Measurements from ENCODE around the gene KDM3A. TPM values are rescaled to one million over a fixed set of nuclear protein-coding genes. Genes with fewer than 3 reads are reported as not detected.

The KDM3A gene
- polyA plus RNA-seq, 1 experiment, result 33.0 TPM

GRCh38 chr2:86461042-86461743 lies 20.0 kb downstream of the KDM3A start:
- ChIA-PET CTCF (interaction anchor here (1.1 kb wide), 1 partner anchor 240 kb away, joined by 5 read pairs; no protein-coding TSS in a partner anchor), POLR2A (interaction anchor here (0.7 kb wide), 1 partner anchor 320 kb away, joined by 3 read pairs; no protein-coding TSS in a partner anchor)
- H3K4me3 ChIP-seq (ENCODE audit: low read depth, low read length), result no peak overlapping the region
- H3K9me3 ChIP-seq (ENCODE audit: control insufficient read depth, insufficient read depth, low read length), result no peaks in the 10 kb centered on the region
- H3K27ac ChIP-seq (ENCODE audit: low read depth, low read length), result no peak overlapping the region
- no peaks in the 10 kb centered on the region for H3K27me3 ChIP-seq (ENCODE audit: control insufficient read depth, insufficient read depth, low read length)
- TF ChIP-seq, protein P1, sequence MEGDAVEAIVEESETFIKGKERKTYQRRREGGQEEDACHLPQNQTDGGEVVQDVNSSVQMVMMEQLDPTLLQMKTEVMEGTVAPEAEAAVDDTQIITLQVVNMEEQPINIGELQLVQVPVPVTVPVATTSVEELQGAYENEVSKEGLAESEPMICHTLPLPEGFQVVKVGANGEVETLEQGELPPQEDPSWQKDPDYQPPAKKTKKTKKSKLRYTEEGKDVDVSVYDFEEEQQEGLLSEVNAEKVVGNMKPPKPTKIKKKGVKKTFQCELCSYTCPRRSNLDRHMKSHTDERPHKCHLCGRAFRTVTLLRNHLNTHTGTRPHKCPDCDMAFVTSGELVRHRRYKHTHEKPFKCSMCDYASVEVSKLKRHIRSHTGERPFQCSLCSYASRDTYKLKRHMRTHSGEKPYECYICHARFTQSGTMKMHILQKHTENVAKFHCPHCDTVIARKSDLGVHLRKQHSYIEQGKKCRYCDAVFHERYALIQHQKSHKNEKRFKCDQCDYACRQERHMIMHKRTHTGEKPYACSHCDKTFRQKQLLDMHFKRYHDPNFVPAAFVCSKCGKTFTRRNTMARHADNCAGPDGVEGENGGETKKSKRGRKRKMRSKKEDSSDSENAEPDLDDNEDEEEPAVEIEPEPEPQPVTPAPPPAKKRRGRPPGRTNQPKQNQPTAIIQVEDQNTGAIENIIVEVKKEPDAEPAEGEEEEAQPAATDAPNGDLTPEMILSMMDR (IDR thresholded peaks at IDR 0.05; ENCODE audit: low read depth, low read length), result no peak
- DNase-seq (ENCODE audit: low read depth, low spot score), result no peak

- TF ChIP-seq, protein P1 (IDR thresholded peaks at IDR 0.05; ENCODE audit: low read depth, low read length), result no peak
- DNase-seq (ENCODE audit: low read depth, low spot score), result no peak
- CTCF ChIA-PET, result no interaction called here
- H3K4me3 ChIP-seq (ENCODE audit: low read depth, low read length), result no peak overlapping the region
- H3K27me3 ChIP-seq (ENCODE audit: control insufficient read depth, insufficient read depth, low read length), result no peaks in the 10 kb centered on the region
- H3K9me3 ChIP-seq (ENCODE audit: control insufficient read depth, insufficient read depth, low read length), result no peaks in the 10 kb centered on the region
- POLR2A ChIA-PET, result no interaction called here
- H3K27ac ChIP-seq (ENCODE audit: low read depth, low read length), result no peak overlapping the region
Measured at GRCh38 chr2:86464652-86465051, 23.5 kb downstream of the KDM3A start.

- Histone ChIP-seq H3K4me3 (ENCODE audit: low read depth, low read length) (no peak overlapping the region), H3K27ac (ENCODE audit: low read depth, low read length) (no peak overlapping the region), H3K9me3 (ENCODE audit: control insufficient read depth, insufficient read depth, low read length) (no peaks in the 10 kb centered on the region), H3K27me3 (ENCODE audit: control insufficient read depth, insufficient read depth, low read length) (no peaks in the 10 kb centered on the region)
- ChIA-PET CTCF (no interaction called here), POLR2A (interaction anchor here (0.6 to 1.2 kb wide), 2 partner anchors 10 to 26 kb away, joined by 4 to 5 read pairs; partner anchors contain the start of gene KDM3A)
- no peak for DNase-seq (ENCODE audit: low read depth, low spot score)
- TF ChIP-seq, protein P1 (IDR thresholded peaks at IDR 0.05; ENCODE audit: low read depth, low read length), result no peak
Measured at GRCh38 chr2:86466306-86466705, 25.1 kb downstream of the KDM3A start.

DNA sequence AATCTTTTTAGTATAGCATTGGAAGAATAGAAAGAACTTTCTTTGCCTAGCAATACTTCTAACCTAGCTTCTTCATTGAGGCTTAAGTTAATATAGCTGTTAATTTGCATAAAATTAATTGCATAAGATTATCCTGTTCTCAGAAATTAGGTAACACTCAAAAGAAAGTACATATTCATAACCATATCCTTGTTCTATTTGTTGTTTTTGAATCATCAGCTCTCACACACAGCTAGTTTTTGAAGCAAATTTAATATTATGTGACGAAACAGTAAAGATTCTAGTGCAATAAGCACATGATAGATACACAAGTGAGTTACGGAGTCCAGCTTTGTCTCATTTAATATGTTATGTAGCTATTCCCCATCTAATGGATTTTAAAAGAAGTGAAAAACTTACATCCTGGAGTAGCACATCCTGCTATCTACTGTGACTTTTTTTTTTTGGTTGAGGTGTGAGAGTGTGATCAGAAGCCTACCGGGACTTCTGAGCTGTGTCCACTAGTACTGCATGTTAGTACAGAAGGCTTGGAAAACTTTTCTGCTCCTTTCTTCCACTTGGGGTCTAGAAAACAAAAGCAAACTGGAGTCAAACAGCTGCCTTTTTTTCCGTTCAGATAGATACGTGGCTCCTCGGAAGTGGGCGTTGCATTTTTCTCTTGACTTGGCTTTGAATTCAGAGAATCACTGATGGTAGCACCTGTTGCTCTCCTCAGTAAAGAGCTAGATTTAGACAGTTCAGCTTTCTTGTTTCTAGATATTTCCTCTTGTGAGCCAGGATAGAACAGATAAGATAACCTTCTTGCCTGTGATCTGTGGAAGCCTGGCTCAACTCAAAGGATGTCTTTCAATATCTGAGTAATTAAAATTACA lies 27.2 kb downstream of the KDM3A start:
- POLR2A ChIA-PET, result interaction anchor here (0.9 kb wide), 1 partner anchor 27 kb away, joined by 4 read pairs; the partner anchor contains the start of gene KDM3A

More for the DNA sequence above, 27.2 kb downstream of the KDM3A start:
- TF ChIP-seq, protein P1 (IDR thresholded peaks at IDR 0.05; ENCODE audit: low read depth, low read length), result no peak
- CTCF ChIA-PET, result interaction anchor here (1.4 kb wide), 1 partner anchor 12 kb away, joined by 5 read pairs; no protein-coding TSS in a partner anchor
- Histone ChIP-seq H3K9me3 (ENCODE audit: control insufficient read depth, insufficient read depth, low read length) (no peaks in the 10 kb centered on the region), H3K27ac (ENCODE audit: low read depth, low read length) (no peak overlapping the region), H3K4me3 (ENCODE audit: low read depth, low read length) (no peak overlapping the region), H3K27me3 (ENCODE audit: control insufficient read depth, insufficient read depth, low read length) (no peaks in the 10 kb centered on the region)
- no peak for DNase-seq (ENCODE audit: low read depth, low spot score)

Measured in AG04450 (cell line).